Uterus (tissue), 4 donors: ENCODE measurements around the gene PTPRU. TPM values are rescaled to one million over a fixed set of nuclear protein-coding genes. Genes with fewer than 3 reads are reported as not detected.

Experiments used
- DNase-seq, 2 donors: peaks; one replicate each; pipeline ENCODE4 v3.0.0-alpha.2; 2019 to 2020
- H3K27ac ChIP-seq, 2 donors: fragments of 200-600 bp; sonication (generic); 1 replicate in 1 of 2; 2 replicates in 1 of 2; pipeline ENCODE4 v1.5.1; 2016 to 2018
- H3K27me3 ChIP-seq, 2 donors: fragments of 200-600 bp; sonication (generic); one replicate each; pipeline ENCODE4 v1.5.1; 2018 to 2019; ENCODE audit warnings: control low read depth in 1 of 2
- H3K36me3 ChIP-seq, 2 donors: fragments of 200-600 bp; sonication (generic); one replicate each; pipeline ENCODE4 v1.5.1; 2019; ENCODE audit warnings: control low read depth in 1 of 2
- H3K4me1 ChIP-seq, 2 donors: fragments of 200-600 bp; sonication (generic); one replicate each; pipeline ENCODE4 v1.5.1; 2018 to 2019; ENCODE audit warnings: control low read depth in 1 of 2
- H3K4me3 ChIP-seq, 2 donors: fragments of 200-600 bp; sonication (generic); 1 replicate in 1 of 2; 2 replicates in 1 of 2; pipeline ENCODE4 v1.5.1; 2018 to 2019; ENCODE audit warnings: mild to moderate bottlenecking in 1 of 2
- H3K9me3 ChIP-seq, 2 donors: fragments of 200-600 bp; sonication (generic); one replicate each; pipeline ENCODE4 v1.5.1; 2019; ENCODE audit warnings: control low read depth in 1 of 2
- CTCF ChIP-seq, 4 experiments: fragments of 200-600 bp in 2 of 4; fragments of 450-650 bp in 2 of 4; sonication (generic) in 2 of 4; IDR thresholded peaks; one replicate each; pipeline ENCODE4 v1.5.1; 2016 to 2019; ENCODE audit warnings: antibody characterized with exemption in 4 of 4, mild to moderate bottlenecking in 2 of 4, moderate library complexity in 1 of 4
- POLR2A ChIP-seq, 2 donors: fragments of 450-650 bp; IDR thresholded peaks; one replicate each; pipeline ENCODE4 v1.6.1; 2016; ENCODE audit warnings: antibody characterized with exemption in 2 of 2, mild to moderate bottlenecking in 1 of 2, moderate library complexity in 1 of 2
- intact Hi-C: fragments of 100-400 bp; cut with DNase I; formaldehyde crosslinking; loops from one replicate; pipeline ENCODE4 v1.15.1; 2023; ENCODE audit warnings: low total_unique reads
- total RNA-seq, 4 donors: library from RNA; depleted of rRNA in 3 of 4; stranded (reverse); fragments of >200 nt in 3 of 4; gene quantifications; one replicate each; pipeline versions ENCODE4 v1.1.0 to v1.2.4, GENCODE V29; 2014 to 2023
- donor health status: DM: yes; HTN: yes; CAD: no.

Gene PTPRU
- total RNA-seq, result 10 to 100 TPM in 3 of 4 donors, 1 to 10 TPM in 1; 9.5 to 48.2 (median 33.4) TPM

DNA sequence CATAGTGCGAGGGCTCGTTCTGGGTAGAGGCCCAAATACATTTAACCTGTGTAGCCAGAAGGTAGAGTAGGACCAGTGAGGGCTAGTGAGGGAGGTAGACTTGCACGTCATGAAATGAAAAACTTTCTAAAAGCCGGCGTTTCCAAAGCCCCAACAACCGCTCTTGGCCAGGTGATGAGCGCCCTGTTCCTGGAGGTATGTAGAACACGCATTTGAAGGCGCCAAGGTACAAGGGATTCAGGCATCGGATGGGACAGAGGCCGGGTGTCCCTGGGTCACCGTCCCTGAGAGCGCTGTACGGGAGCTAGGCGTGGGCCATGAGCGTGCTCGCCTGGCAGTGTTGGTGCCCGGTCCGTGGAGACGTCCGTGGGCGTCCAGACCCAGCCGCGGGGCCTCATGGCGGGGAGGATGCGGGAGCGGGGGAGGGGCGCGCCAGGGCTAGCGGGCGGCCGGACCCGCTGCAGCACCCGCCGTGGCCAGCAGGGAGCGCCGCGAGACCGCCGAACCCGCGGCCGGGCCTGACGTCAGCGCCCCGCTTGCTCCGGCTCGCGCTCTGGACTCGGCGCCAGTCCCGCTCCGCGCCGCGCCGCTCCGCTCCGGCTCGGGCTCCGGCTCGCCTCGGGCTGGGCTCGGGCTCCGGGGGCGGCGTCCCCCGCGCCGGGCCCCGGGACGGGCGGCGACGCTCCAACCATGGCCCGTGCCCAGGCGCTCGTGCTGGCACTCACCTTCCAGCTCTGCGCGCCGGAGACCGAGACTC lies at the start of gene PTPRU:
PTPRU (plus strand) TSS at position 568 of the 757 bp plus-strand sequence; CDS start at position 691, 123 bp downstream.
- intact Hi-C loops, result loop anchor here (10.0 kb wide), 1 partner anchor 1479 kb away; no protein-coding TSS in a partner anchor

DNA sequence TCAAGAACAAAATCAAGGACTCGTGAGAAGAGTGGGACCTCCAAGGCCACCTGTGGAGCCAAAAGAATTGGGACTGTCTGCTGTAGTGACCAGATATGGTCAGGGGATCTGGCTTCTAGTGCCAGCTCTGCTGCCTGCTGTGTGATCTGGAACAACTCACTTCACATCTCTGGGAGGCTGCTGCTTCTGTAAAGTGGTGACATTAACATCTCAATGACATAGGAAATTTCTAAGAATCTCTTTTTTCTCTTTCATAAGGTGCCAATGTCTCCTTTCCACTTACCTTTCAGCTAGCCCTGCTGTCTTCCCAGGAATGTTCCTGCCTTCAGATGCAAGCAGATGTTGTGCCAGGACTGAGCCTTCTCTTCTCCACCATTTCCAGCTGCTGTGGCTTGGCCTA lies 49.6 kb upstream of the PTPRU start:
- Histone ChIP-seq H3K4me3 (no peak overlapping the region), H3K4me1 (no peaks in the 10 kb centered on the region), H3K9me3 (no peaks in the 10 kb centered on the region), H3K27ac (no peak overlapping the region), H3K36me3 (no peaks in the 10 kb centered on the region), H3K27me3 (no peaks in the 10 kb centered on the region)
- TF ChIP-seq CTCF (IDR thresholded peaks at IDR 0.05) (no peak), POLR2A (IDR thresholded peaks at IDR 0.05) (no peak)
- no peak for DNase-seq
- intact Hi-C loops, result loop anchor here (10.0 kb wide), 1 partner anchor 62 kb away; the partner anchor contains the start of gene TMEM200B

More for the DNA sequence above, at the start of gene PTPRU:
- Histone ChIP-seq H3K27ac (peak within 1 kb of the TSS; percentile 56 to 80), H3K4me1 (peaks cover 0 to 4% of the 10 kb centered on the region in 2 donors), H3K9me3 (no peaks in the 10 kb centered on the region), H3K4me3 (peak within 1 kb of the TSS; percentile 49 to 91), H3K36me3 (no peaks in the 10 kb centered on the region), H3K27me3 (no peaks in the 10 kb centered on the region)
- TF ChIP-seq POLR2A (IDR thresholded peaks at IDR 0.05) (peak in 1 of 2 donors; percentile 80), CTCF (IDR thresholded peaks at IDR 0.05) (peak; percentile 48 to 100 (median 96))
- peak; percentile 69 to 87 for DNase-seq

GRCh38 chr1:29190718-29191117 lies 45.6 kb upstream of the PTPRU start:
- no peak for DNase-seq
- intact Hi-C loops, result no loop called here
- no peaks in the 10 kb centered on the region for H3K4me1 ChIP-seq
- no peak overlapping the region for H3K27ac ChIP-seq
- H3K9me3 ChIP-seq, result no peaks in the 10 kb centered on the region
- H3K4me3 ChIP-seq, result no peak overlapping the region
- TF ChIP-seq POLR2A (IDR thresholded peaks at IDR 0.05) (no peak), CTCF (IDR thresholded peaks at IDR 0.05) (no peak)
- no peaks in the 10 kb centered on the region for H3K27me3 ChIP-seq
- H3K36me3 ChIP-seq, result no peaks in the 10 kb centered on the region

- no peaks in the 10 kb centered on the region for H3K36me3 ChIP-seq
- intact Hi-C loops, result no loop called here
Observed at GRCh38 chr1:29193879-29194455, 42.4 kb upstream of the PTPRU start.

More at GRCh38 chr1:29193879-29194455, 42.4 kb upstream of the PTPRU start:
- TF ChIP-seq POLR2A (IDR thresholded peaks at IDR 0.05) (no peak), CTCF (IDR thresholded peaks at IDR 0.05) (no peak)
- no peak for DNase-seq
- no peaks in the 10 kb centered on the region for H3K4me1 ChIP-seq
- H3K9me3 ChIP-seq, result no peaks in the 10 kb centered on the region
- no peak overlapping the region for H3K4me3 ChIP-seq
- H3K27me3 ChIP-seq, result no peaks in the 10 kb centered on the region
- H3K27ac ChIP-seq, result no peak overlapping the region
